Naive thymus-derived CD8-positive, alpha-beta T cell (primary cell): Measurements from ENCODE around the gene NTN1. TPM values are rescaled to one million over a fixed set of nuclear protein-coding genes. Genes with fewer than 3 reads are reported as not detected.

Source experiments
- ATAC-seq, 2 donors: fragments of 150-1000 bp; cut with Tn5 transposase in 1 of 2; sonication (Bioruptor Pico), chemical (Tn5 transposase) in 1 of 2; 1 replicate in 1 of 2; 2 replicates in 1 of 2; pipeline ENCODE4 v1.10.0; 2021; ENCODE audit warnings: mild to moderate bottlenecking in 2 of 2, moderate library complexity in 2 of 2
- POLR2A ChIA-PET: fragments of 350-600 bp; sonication (Branson Sonifier 250); formaldehyde crosslinking; loops from one replicate; lab custom pipeline; 2021; ENCODE audit warnings: antibody characterized with exemption; lab: Charles Lee
- DNase-seq, 10 donors: peaks; one replicate each; pipeline versions ENCODE4 v3.0.0 to v3.0.0-alpha.2; 2020 to 2022
- H3K27ac Mint-ChIP-seq, 10 donors: one replicate each; pipeline ENCODE4 v1.8.0; 2020 to 2022; ENCODE audit warnings: mild to moderate bottlenecking in 10 of 10, mixed read lengths in 10 of 10, moderate library complexity in 4 of 10, inconsistent platforms in 1 of 10
- H3K27me3 Mint-ChIP-seq, 5 donors: one replicate each; pipeline ENCODE4 v1.8.0; 2021 to 2022; ENCODE audit warnings: mixed read lengths in 5 of 5
- H3K36me3 Mint-ChIP-seq, 3 donors: one replicate each; pipeline ENCODE4 v1.8.0; 2020 to 2022; ENCODE audit warnings: mixed read lengths in 3 of 3, mild to moderate bottlenecking in 2 of 3, inconsistent platforms in 1 of 3
- H3K4me1 Mint-ChIP-seq, 4 donors: one replicate each; pipeline ENCODE4 v1.8.0; 2021 to 2022; ENCODE audit warnings: mixed read lengths in 4 of 4
- H3K4me3 Mint-ChIP-seq, 10 donors: one replicate each; pipeline ENCODE4 v1.8.0; 2020 to 2022; ENCODE audit warnings: mild to moderate bottlenecking in 10 of 10, mixed read lengths in 10 of 10, moderate library complexity in 6 of 10, inconsistent platforms in 1 of 10
- H3K9me3 Mint-ChIP-seq, 9 donors: one replicate each; pipeline ENCODE4 v1.8.0; 2020 to 2022; ENCODE audit warnings: mixed read lengths in 9 of 9, mild to moderate bottlenecking in 3 of 9, inconsistent platforms in 1 of 9, moderate library complexity in 1 of 9
- polyA plus RNA-seq, 3 donors: library from polyadenylated mRNA; unstranded; fragments of 300-500 nt; fragmentation: Illumina TruSeq; gene quantifications; one replicate each; pipeline ENCODE4 v1.2.3, GENCODE V29; 2021
- total RNA-seq, 8 experiments: library from RNA in 2 of 8; stranded (reverse) in 2 of 8; gene quantifications; one replicate each; pipeline ENCODE4 v1.2.3 and lab custom pipeline; 2021 to 2026

The NTN1 gene
- total and polyA plus RNA-seq, 5 experiments from 2014 or later: 0.05 TPM; not detected in 4

- Mint-ChIP-seq H3K27me3 (peaks cover 2 to 12% (median 10%) of the 10 kb centered on the region in 5 donors), H3K36me3 (no peaks in the 10 kb centered on the region), H3K9me3 (no peaks in the 10 kb centered on the region), H3K27ac (no peak overlapping the region), H3K4me3 (no peak overlapping the region), H3K4me1 (peaks cover 0 to 4% (median 2%) of the 10 kb centered on the region in 4 donors)
- no peak for ATAC-seq
- no peak for DNase-seq
- POLR2A ChIA-PET: no interaction called here
Measured at GRCh38 chr17:9185142-9185541, 163.8 kb downstream of the NTN1 start.

GRCh38 chr17:9185688-9186284 is 164.5 kb downstream of the NTN1 start:
- Mint-ChIP-seq H3K36me3 (no peaks in the 10 kb centered on the region), H3K4me1 (peaks cover 0 to 4% (median 2%) of the 10 kb centered on the region in 4 donors), H3K27ac (no peak overlapping the region), H3K4me3 (no peak overlapping the region), H3K9me3 (no peaks in the 10 kb centered on the region), H3K27me3 (peaks cover 2 to 12% (median 10%) of the 10 kb centered on the region in 5 donors)
- DNase-seq (no peak), ATAC-seq (no peak)
- POLR2A ChIA-PET: no interaction called here

GRCh38 chr17:9187828-9188227 is 166.5 kb downstream of the NTN1 start:
- Mint-ChIP-seq H3K27me3 (peaks cover 2 to 12% (median 10%) of the 10 kb centered on the region in 5 donors), H3K4me3 (no peak overlapping the region), H3K9me3 (no peaks in the 10 kb centered on the region), H3K27ac (no peak overlapping the region), H3K4me1 (peaks cover 0 to 4% (median 2%) of the 10 kb centered on the region in 4 donors), H3K36me3 (no peaks in the 10 kb centered on the region)
- POLR2A ChIA-PET: no interaction called here
- DNase-seq (no peak), ATAC-seq (no peak)

GRCh38 chr17:9188367-9188766 is 167.1 kb downstream of the NTN1 start:
- Mint-ChIP-seq H3K4me1 (peaks cover 0 to 4% (median 2%) of the 10 kb centered on the region in 4 donors), H3K27ac (no peak overlapping the region), H3K36me3 (no peaks in the 10 kb centered on the region), H3K27me3 (peaks cover 2 to 12% (median 10%) of the 10 kb centered on the region in 5 donors), H3K4me3 (no peak overlapping the region), H3K9me3 (no peaks in the 10 kb centered on the region)
- DNase-seq (no peak), ATAC-seq (no peak)
- POLR2A ChIA-PET: no interaction called here

GRCh38 chr17:9189870-9190269 is 168.6 kb downstream of the NTN1 start:
- POLR2A ChIA-PET: no interaction called here
- no peak overlapping the region for H3K27ac Mint-ChIP-seq
- H3K4me3 Mint-ChIP-seq: no peak overlapping the region
- H3K9me3 Mint-ChIP-seq: no peaks in the 10 kb centered on the region
- H3K36me3 Mint-ChIP-seq: no peaks in the 10 kb centered on the region
- ATAC-seq: no peak
- no peaks in the 10 kb centered on the region for H3K4me1 Mint-ChIP-seq
- peaks cover 4 to 10% (median 7%) of the 10 kb centered on the region in 5 donors for H3K27me3 Mint-ChIP-seq
- DNase-seq: no peak

GRCh38 chr17:9192010-9192409 is 170.7 kb downstream of the NTN1 start:
- no peaks in the 10 kb centered on the region for H3K4me1 Mint-ChIP-seq
- H3K36me3 Mint-ChIP-seq: no peaks in the 10 kb centered on the region
- POLR2A ChIA-PET: no interaction called here
- ATAC-seq (no peak), DNase-seq (peak in 1 of 10 donors; percentile 28)
- no peak overlapping the region for H3K27ac Mint-ChIP-seq
- peaks cover 2 to 4% (median 2%) of the 10 kb centered on the region in 5 donors for H3K27me3 Mint-ChIP-seq
- no peak overlapping the region for H3K4me3 Mint-ChIP-seq
- no peaks in the 10 kb centered on the region for H3K9me3 Mint-ChIP-seq

GRCh38 chr17:9195411-9195810 is 174.1 kb downstream of the NTN1 start:
- Mint-ChIP-seq H3K27me3 (peaks cover 0 to 2% (median 0%) of the 10 kb centered on the region in 5 donors), H3K4me3 (no peak overlapping the region), H3K9me3 (peaks cover 0 to 11% (median 0%) of the 10 kb centered on the region in 9 donors), H3K4me1 (peaks cover 0 to 8% (median 4%) of the 10 kb centered on the region in 4 donors), H3K27ac (peak overlapping the region in 1 of 10 donors; percentile 53), H3K36me3 (no peaks in the 10 kb centered on the region)
- POLR2A ChIA-PET: no interaction called here
- peak in 1 of 10 donors; percentile 45 for DNase-seq
- ATAC-seq: no peak

- DNase-seq (peak in 1 of 10 donors; percentile 40), ATAC-seq (no peak)
- H3K4me3 Mint-ChIP-seq: no peak overlapping the region
- peaks cover 0 to 15% (median 4%) of the 10 kb centered on the region in 4 donors for H3K4me1 Mint-ChIP-seq
- peak overlapping the region in 1 of 10 donors; percentile 27 for H3K27ac Mint-ChIP-seq
- H3K36me3 Mint-ChIP-seq: no peaks in the 10 kb centered on the region
- POLR2A ChIA-PET: no interaction called here
- H3K27me3 Mint-ChIP-seq: peaks cover 0 to 2% (median 0%) of the 10 kb centered on the region in 5 donors
- H3K9me3 Mint-ChIP-seq: peaks cover 0 to 11% (median 0%) of the 10 kb centered on the region in 9 donors
Measured at GRCh38 chr17:9195961-9196670, 174.8 kb downstream of the NTN1 start.

- peaks cover 1 to 29% (median 4%) of the 10 kb centered on the region in 4 donors for H3K4me1 Mint-ChIP-seq
- no peak for ATAC-seq
- DNase-seq: peak in 1 of 10 donors; percentile 59
- no peaks in the 10 kb centered on the region for H3K36me3 Mint-ChIP-seq
- H3K27ac Mint-ChIP-seq: peak overlapping the region in 1 of 10 donors; percentile 29
- peaks cover 0 to 11% (median 0%) of the 10 kb centered on the region in 9 donors for H3K9me3 Mint-ChIP-seq
- POLR2A ChIA-PET: no interaction called here
- peaks cover 0 to 3% (median 0%) of the 10 kb centered on the region in 5 donors for H3K27me3 Mint-ChIP-seq
- H3K4me3 Mint-ChIP-seq: no peak overlapping the region
Measured at GRCh38 chr17:9199571-9200551, 178.6 kb downstream of the NTN1 start.

GRCh38 chr17:9200699-9201359 is 179.5 kb downstream of the NTN1 start:
- no peak for ATAC-seq
- Mint-ChIP-seq H3K27ac (no peak overlapping the region), H3K9me3 (peaks cover 0 to 11% (median 0%) of the 10 kb centered on the region in 9 donors), H3K27me3 (peaks cover 0 to 3% (median 0%) of the 10 kb centered on the region in 5 donors), H3K4me1 (peaks cover 2 to 32% (median 4%) of the 10 kb centered on the region in 4 donors), H3K4me3 (no peak overlapping the region), H3K36me3 (no peaks in the 10 kb centered on the region)
- peak in 1 of 10 donors; percentile 18 for DNase-seq
- POLR2A ChIA-PET: no interaction called here

- Mint-ChIP-seq H3K27ac (no peak overlapping the region), H3K36me3 (no peaks in the 10 kb centered on the region), H3K4me1 (peaks cover 2 to 32% (median 4%) of the 10 kb centered on the region in 4 donors), H3K4me3 (no peak overlapping the region), H3K27me3 (peaks cover 0 to 5% (median 0%) of the 10 kb centered on the region in 5 donors), H3K9me3 (peaks cover 0 to 11% (median 0%) of the 10 kb centered on the region in 9 donors)
- POLR2A ChIA-PET: no interaction called here
- no peak for DNase-seq
- ATAC-seq: no peak
Measured at GRCh38 chr17:9202532-9202931, 181.2 kb downstream of the NTN1 start.
